Stomach (tissue), 9 donors: ENCODE results near the gene CGAS. TPM values are rescaled to one million over a fixed set of nuclear protein-coding genes. Genes with fewer than 3 reads are reported as not detected.
"Not testable (repeated sequence)": the region's sequence is repeated elsewhere in the genome, so short reads cannot be mapped to it uniquely, and the experiment has no call there.

Experiments
- DNase-seq, 2 donors: peaks; one replicate each; pipeline versions ENCODE4 v3.0.0 to v3.0.0-alpha.2; 2013 to 2019
- H3K27ac ChIP-seq, 5 donors: fragments of 200-600 bp in 4 of 5; sonication (generic) in 4 of 5; one replicate each; pipeline ENCODE4 v1.5.1; 2013 to 2019; ENCODE audit warnings: mild to moderate bottlenecking in 1 of 5, moderate library complexity in 1 of 5
- H3K27me3 ChIP-seq, 3 donors: fragments of 200-600 bp; sonication (generic); one replicate each; pipeline ENCODE4 v1.5.1; 2017 to 2019; ENCODE audit warnings: mixed run types in 1 of 3
- H3K36me3 ChIP-seq, 4 donors: fragments of 200-600 bp; sonication (generic); 1 replicate in 3 of 4; 2 replicates in 1 of 4; pipeline ENCODE4 v1.5.1; 2016 to 2019
- H3K4me1 ChIP-seq, 4 donors: fragments of 200-600 bp; sonication (generic); one replicate each; pipeline ENCODE4 v1.5.1; 2016 to 2019
- H3K4me3 ChIP-seq, 4 donors: fragments of 200-600 bp; sonication (generic) in 3 of 4; one replicate each; pipeline ENCODE4 v1.5.1; 2016 to 2019; ENCODE audit warnings: mild to moderate bottlenecking in 1 of 4
- H3K9me3 ChIP-seq, 4 donors: fragments of 200-600 bp; sonication (generic); one replicate each; pipeline ENCODE4 v1.5.1; 2016 to 2019
- CTCF ChIP-seq, 7 experiments: fragments of 450-650 bp in 4 of 7; fragments of 200-600 bp in 3 of 7; sonication (generic) in 3 of 7; IDR thresholded peaks; one replicate each; pipeline ENCODE4 v1.5.1; 2016 to 2019; ENCODE audit warnings: antibody characterized with exemption in 7 of 7, control low read depth in 2 of 7, mild to moderate bottlenecking in 1 of 7
- EP300 ChIP-seq: sonication (generic); formaldehyde crosslinking; IDR thresholded peaks from one replicate; pipeline ENCODE4 v1.6.1; 2017; ENCODE audit warnings: antibody characterized with exemption
- POLR2A ChIP-seq, 4 donors: fragments of 450-650 bp; IDR thresholded peaks; one replicate each; pipeline ENCODE4 v1.6.1; 2016; ENCODE audit warnings: antibody characterized with exemption in 4 of 4, control low read depth in 2 of 4, mild to moderate bottlenecking in 1 of 4, moderate library complexity in 1 of 4
- POLR2AphosphoS5 ChIP-seq, 3 donors: sonication (generic); formaldehyde crosslinking; IDR thresholded peaks; one replicate each; pipeline ENCODE4 v1.6.1; 2016; ENCODE audit warnings: antibody characterized with exemption in 3 of 3
- WGBS, 5 donors: extraction: QIAGEN DNeasy Blood & Tissue Kit in 3 of 5; methylation state at CpG; one replicate each; pipeline versions ENCODE4 v1.1.5 to v1.1.7; 2013 to 2018; 5-methylcytosine and 5-hydroxymethylcytosine counted together
- intact Hi-C: fragments of 100-400 bp; cut with DNase I; formaldehyde crosslinking; loops from one replicate; pipeline ENCODE4 v1.15.1; 2023; ENCODE audit warnings: low total_unique reads
- polyA plus RNA-seq, 3 donors: library from polyadenylated mRNA; stranded (reverse); fragments of 200-250 nt; gene quantifications; one replicate each; pipeline ENCODE4 v1.2.3, GENCODE V29; 2013
- total RNA-seq, 5 donors: library from RNA; depleted of rRNA; stranded (reverse); fragments of >200 nt; gene quantifications; one replicate each; pipeline versions ENCODE4 v1.1.0 to v1.2.3, GENCODE V29; 2014 to 2016
- donor health status: healthy with polysubstance abuse.
- donor health status: Bipolar disorder and iron deficiency.
- donor health status: healthy.

Gene CGAS
- total and polyA plus RNA-seq, 8 donors, result 1.7 to 8.1 (median 3.5) TPM; not detected in 1

GRCh38 chr6:73388800-73389512, 63.1 kb downstream of the CGAS start:
- H3K36me3 ChIP-seq, result no peaks in the 10 kb centered on the region
- intact Hi-C loops, result no loop called here
- H3K4me1 ChIP-seq, result peaks cover 0 to 13% (median 5%) of the 10 kb centered on the region in 4 donors
- DNase-seq, result peak; percentile 58 to 80
- TF ChIP-seq CTCF (IDR thresholded peaks at IDR 0.05) (peak in 5 of 7 experiments; percentile 24 to 37 (median 34)), POLR2AphosphoS5 (IDR thresholded peaks at IDR 0.05) (no peak)
- WGBS, 5 donors, result 1 to 5% (median 2%) methylated on average over 23 to 38 of the region's 38 CpGs
- H3K27ac ChIP-seq, result peak overlapping the region; percentile 54 to 77 (median 70)
- H3K4me3 ChIP-seq, result peak overlapping the region; percentile 49 to 58 (median 52)
- H3K27me3 ChIP-seq, result no peaks in the 10 kb centered on the region
- no peaks in the 10 kb centered on the region for H3K9me3 ChIP-seq

- Histone ChIP-seq H3K4me1 (peaks cover 0 to 13% (median 5%) of the 10 kb centered on the region in 4 donors), H3K27ac (peak overlapping the region in 3 of 5 donors; percentile 70 to 77 (median 71)), H3K36me3 (no peaks in the 10 kb centered on the region), H3K27me3 (no peaks in the 10 kb centered on the region), H3K4me3 (peak overlapping the region; percentile 49 to 58 (median 52)), H3K9me3 (no peaks in the 10 kb centered on the region)
- intact Hi-C loops, result no loop called here
- WGBS, 5 donors, result 35 to 49% (median 40%) methylated on average over 4 of the region's 4 CpGs
- no peak for DNase-seq
- TF ChIP-seq POLR2A (IDR thresholded peaks at IDR 0.05) (no peak), EP300 (no peak), POLR2AphosphoS5 (IDR thresholded peaks at IDR 0.05) (no peak), CTCF (IDR thresholded peaks at IDR 0.05) (no peak)
Observed at GRCh38 chr6:73388433-73388799, 63.7 kb downstream of the CGAS start.

GRCh38 chr6:73382462-73383113, 69.5 kb downstream of the CGAS start:
- Histone ChIP-seq H3K4me1 (no peaks in the 10 kb centered on the region), H3K4me3 (no peak overlapping the region), H3K9me3 (no peaks in the 10 kb centered on the region), H3K27me3 (no peaks in the 10 kb centered on the region), H3K36me3 (no peaks in the 10 kb centered on the region), H3K27ac (no peak overlapping the region)
- no peak for DNase-seq
- WGBS, 5 donors, result 87 to 91% (median 90%) methylated on average over 6 of the region's 6 CpGs
- TF ChIP-seq POLR2A (IDR thresholded peaks at IDR 0.05) (no peak), EP300 (no peak), CTCF (IDR thresholded peaks at IDR 0.05) (no peak), POLR2AphosphoS5 (IDR thresholded peaks at IDR 0.05) (no peak)
- intact Hi-C loops, result no loop called here

- DNase-seq, H3K27me3 ChIP-seq, intact Hi-C loops, H3K36me3 ChIP-seq, H3K4me3 ChIP-seq, H3K9me3 ChIP-seq, H3K4me1 ChIP-seq, H3K27ac ChIP-seq: not testable (repeated sequence)
- 91 to 97% (median 95%) methylated on average over 10 of the region's 10 CpGs for WGBS, 5 donors
Observed at GRCh38 chr6:73381531-73381930, 70.6 kb downstream of the CGAS start.

- H3K27me3 ChIP-seq, result no peaks in the 10 kb centered on the region
- no peak overlapping the region for H3K4me3 ChIP-seq
- TF ChIP-seq POLR2A (IDR thresholded peaks at IDR 0.05) (no peak), CTCF (IDR thresholded peaks at IDR 0.05) (no peak), EP300 (no peak), POLR2AphosphoS5 (IDR thresholded peaks at IDR 0.05) (no peak)
- intact Hi-C loops, result no loop called here
- H3K36me3 ChIP-seq, result no peaks in the 10 kb centered on the region
- no peak overlapping the region for H3K27ac ChIP-seq
- no peaks in the 10 kb centered on the region for H3K4me1 ChIP-seq
- peaks cover 4 to 5% (median 5%) of the 10 kb centered on the region in 4 donors for H3K9me3 ChIP-seq
- WGBS, 5 donors, result 32 to 49% (median 40%) methylated on average over 3 of the region's 3 CpGs
- DNase-seq, result no peak
Observed at GRCh38 chr6:73377225-73377624, 74.9 kb downstream of the CGAS start.
